MCF 10A (cell line): ENCODE measurements around the gene THSD7B. TPM values are rescaled to one million over a fixed set of nuclear protein-coding genes. Genes with fewer than 3 reads are reported as not detected.

ENCODE experiments used
- Bru-seq: library from RNA; stranded (reverse); fragments of 400-500 nt; gene quantifications from one replicate; lab custom pipeline; 2021; lab: Mats Ljungman, UMichigan
- BruChase-seq, 2 experiments: library from RNA; stranded (reverse); fragments of 400-500 nt; gene quantifications; one replicate each; lab custom pipeline; 2021; lab: Mats Ljungman, UMichigan
- BruUV-seq: library from RNA; stranded (reverse); fragments of 400-500 nt; replicated peaks from 2 replicates; lab custom pipeline; 2021; lab: Mats Ljungman, UMichigan
- CTCF ChIA-PET: fragments of 300-600 bp; sonication (Branson Sonifier 250); formaldehyde crosslinking; extraction: SDS; loops from one replicate; lab custom pipeline; 2021; ENCODE audit warnings: antibody characterized with exemption, inconsistent platforms; lab: Yijun Ruan, JAX
- POLR2A ChIA-PET: fragments of 300-600, 350-650 bp; sonication (Branson Sonifier 250); formaldehyde crosslinking; extraction: SDS; loops from one replicate; lab custom pipeline; 2020; ENCODE audit warnings: antibody characterized with exemption, inconsistent platforms; lab: Yijun Ruan, JAX
- DNase-seq: peaks from one replicate; pipeline ENCODE4 v3.0.0-alpha.2; 2018; ENCODE audit not compliant: unreplicated experiment
- H3K27ac Mint-ChIP-seq: one replicate; pipeline ENCODE4 v1.8.0; 2022; ENCODE audit warnings: mild to moderate bottlenecking, low read depth, mixed read lengths; ENCODE audit not compliant: unreplicated experiment
- H3K27me3 Mint-ChIP-seq: one replicate; pipeline ENCODE4 v1.8.0; 2022; ENCODE audit warnings: mixed read lengths; ENCODE audit not compliant: insufficient read depth, unreplicated experiment
- H3K36me3 Mint-ChIP-seq: one replicate; pipeline ENCODE4 v1.8.0; 2022; ENCODE audit warnings: mild to moderate bottlenecking, moderate library complexity, mixed read lengths; ENCODE audit not compliant: insufficient read depth, unreplicated experiment
- H3K4me1 Mint-ChIP-seq: one replicate; pipeline ENCODE4 v1.8.0; 2022; ENCODE audit warnings: mixed read lengths; ENCODE audit not compliant: insufficient read depth, unreplicated experiment
- H3K4me3 Mint-ChIP-seq: one replicate; pipeline ENCODE4 v1.8.0; 2022; ENCODE audit warnings: mild to moderate bottlenecking, moderate library complexity, mixed read lengths; ENCODE audit not compliant: unreplicated experiment
- H3K9me3 Mint-ChIP-seq: one replicate; pipeline ENCODE4 v1.8.0; 2022; ENCODE audit warnings: mixed read lengths; ENCODE audit not compliant: unreplicated experiment
- intact Hi-C: fragments of 100-400 bp; cut with micrococcal nuclease; formaldehyde crosslinking; loops from 2 replicates; pipeline ENCODE4 v1.14.1; 2022
- long read RNA-seq: library from polyadenylated mRNA; stranded (forward); transcript quantifications from one replicate; pipeline ENCODE4 v2.0.0, GENCODE V29; 2022
- total RNA-seq: library from RNA; stranded (reverse); gene quantifications from 2 replicates; pipeline ENCODE4 v1.2.3, GENCODE V29; 2022
- TF ChIP-seq, protein P1 (sequence below): fragments of 200-600 bp; IDR thresholded peaks from one replicate; pipeline ENCODE4 v1.8.0; 2022; ENCODE audit warnings: antibody characterized with exemption, mild to moderate bottlenecking; ENCODE audit not compliant: unreplicated experiment

Gene THSD7B, protein sequence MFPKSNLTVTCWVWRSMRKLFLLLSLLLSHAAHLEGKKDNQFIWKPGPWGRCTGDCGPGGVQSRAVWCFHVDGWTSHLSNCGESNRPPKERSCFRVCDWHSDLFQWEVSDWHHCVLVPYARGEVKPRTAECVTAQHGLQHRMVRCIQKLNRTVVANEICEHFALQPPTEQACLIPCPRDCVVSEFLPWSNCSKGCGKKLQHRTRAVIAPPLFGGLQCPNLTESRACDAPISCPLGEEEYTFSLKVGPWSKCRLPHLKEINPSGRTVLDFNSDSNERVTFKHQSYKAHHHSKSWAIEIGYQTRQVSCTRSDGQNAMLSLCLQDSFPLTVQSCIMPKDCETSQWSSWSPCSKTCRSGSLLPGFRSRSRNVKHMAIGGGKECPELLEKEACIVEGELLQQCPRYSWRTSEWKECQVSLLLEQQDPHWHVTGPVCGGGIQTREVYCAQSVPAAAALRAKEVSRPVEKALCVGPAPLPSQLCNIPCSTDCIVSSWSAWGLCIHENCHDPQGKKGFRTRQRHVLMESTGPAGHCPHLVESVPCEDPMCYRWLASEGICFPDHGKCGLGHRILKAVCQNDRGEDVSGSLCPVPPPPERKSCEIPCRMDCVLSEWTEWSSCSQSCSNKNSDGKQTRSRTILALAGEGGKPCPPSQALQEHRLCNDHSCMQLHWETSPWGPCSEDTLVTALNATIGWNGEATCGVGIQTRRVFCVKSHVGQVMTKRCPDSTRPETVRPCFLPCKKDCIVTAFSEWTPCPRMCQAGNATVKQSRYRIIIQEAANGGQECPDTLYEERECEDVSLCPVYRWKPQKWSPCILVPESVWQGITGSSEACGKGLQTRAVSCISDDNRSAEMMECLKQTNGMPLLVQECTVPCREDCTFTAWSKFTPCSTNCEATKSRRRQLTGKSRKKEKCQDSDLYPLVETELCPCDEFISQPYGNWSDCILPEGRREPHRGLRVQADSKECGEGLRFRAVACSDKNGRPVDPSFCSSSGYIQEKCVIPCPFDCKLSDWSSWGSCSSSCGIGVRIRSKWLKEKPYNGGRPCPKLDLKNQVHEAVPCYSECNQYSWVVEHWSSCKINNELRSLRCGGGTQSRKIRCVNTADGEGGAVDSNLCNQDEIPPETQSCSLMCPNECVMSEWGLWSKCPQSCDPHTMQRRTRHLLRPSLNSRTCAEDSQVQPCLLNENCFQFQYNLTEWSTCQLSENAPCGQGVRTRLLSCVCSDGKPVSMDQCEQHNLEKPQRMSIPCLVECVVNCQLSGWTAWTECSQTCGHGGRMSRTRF (N-terminal part only)
- total RNA-seq = not detected in 2 replicates
- Bru-seq, nascent RNA = percentile 8 among the genes with signal in this experiment
- percentile 4 among the genes with signal in this experiment for BruChase-seq, experiment 1, labeled RNA remaining after a 6-hour chase
- percentile 7 among the genes with signal in this experiment for BruChase-seq, experiment 2, labeled RNA remaining after a 2-hour chase
- long read RNA-seq = 0 reads

DNA sequence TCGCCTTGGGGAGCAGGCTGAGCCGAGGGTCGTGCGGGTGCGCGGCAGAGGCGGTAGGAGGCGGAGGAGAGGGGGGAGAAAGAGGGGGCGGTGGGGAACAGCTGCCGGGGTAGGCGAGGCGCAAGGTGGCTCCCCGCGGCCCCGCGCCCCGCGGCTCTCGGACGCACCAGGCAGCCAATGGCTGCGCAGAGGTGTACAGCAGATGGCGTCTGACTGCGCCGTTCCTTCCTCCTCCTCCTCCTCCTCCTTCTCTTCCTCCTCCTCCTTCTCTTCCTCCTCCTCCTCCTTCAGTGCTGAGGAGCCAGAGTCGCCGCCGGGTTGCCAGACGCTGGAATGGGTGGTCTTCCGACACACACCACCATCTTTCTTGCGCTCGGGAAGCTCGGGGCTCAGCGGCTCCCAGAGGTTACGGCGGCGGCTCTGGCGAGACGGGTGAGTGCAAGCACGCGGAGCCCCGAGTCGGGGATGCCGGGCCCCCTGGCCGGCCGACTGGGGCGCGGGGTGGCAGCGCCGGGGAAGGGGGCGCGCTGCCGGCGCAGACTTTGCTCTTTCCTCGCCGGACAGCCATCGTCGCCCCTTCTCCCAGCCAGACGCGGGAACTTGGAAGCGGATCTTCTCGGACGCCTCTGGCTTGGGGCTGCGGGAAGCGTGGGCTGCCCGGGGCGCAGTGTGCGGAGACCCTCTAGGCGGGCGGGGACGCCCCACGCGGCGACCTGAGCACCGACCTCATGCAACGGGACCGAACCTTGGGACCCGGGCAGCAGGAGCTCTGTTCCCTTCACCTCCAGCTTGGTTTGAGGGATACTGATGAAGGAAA lies at the start of gene THSD7B:
TSS of gene THSD7B (plus strand) at position 290 of the 817 bp plus-strand sequence. CDS start 116,634 bp downstream, outside the sequence.
- H3K27me3 Mint-ChIP-seq = peaks cover 70% of the 10 kb centered on the region
- POLR2A ChIA-PET = no interaction called here
- TF ChIP-seq, protein P1, sequence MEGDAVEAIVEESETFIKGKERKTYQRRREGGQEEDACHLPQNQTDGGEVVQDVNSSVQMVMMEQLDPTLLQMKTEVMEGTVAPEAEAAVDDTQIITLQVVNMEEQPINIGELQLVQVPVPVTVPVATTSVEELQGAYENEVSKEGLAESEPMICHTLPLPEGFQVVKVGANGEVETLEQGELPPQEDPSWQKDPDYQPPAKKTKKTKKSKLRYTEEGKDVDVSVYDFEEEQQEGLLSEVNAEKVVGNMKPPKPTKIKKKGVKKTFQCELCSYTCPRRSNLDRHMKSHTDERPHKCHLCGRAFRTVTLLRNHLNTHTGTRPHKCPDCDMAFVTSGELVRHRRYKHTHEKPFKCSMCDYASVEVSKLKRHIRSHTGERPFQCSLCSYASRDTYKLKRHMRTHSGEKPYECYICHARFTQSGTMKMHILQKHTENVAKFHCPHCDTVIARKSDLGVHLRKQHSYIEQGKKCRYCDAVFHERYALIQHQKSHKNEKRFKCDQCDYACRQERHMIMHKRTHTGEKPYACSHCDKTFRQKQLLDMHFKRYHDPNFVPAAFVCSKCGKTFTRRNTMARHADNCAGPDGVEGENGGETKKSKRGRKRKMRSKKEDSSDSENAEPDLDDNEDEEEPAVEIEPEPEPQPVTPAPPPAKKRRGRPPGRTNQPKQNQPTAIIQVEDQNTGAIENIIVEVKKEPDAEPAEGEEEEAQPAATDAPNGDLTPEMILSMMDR = no peak
- H3K4me1 Mint-ChIP-seq = no peaks in the 10 kb centered on the region
- CTCF ChIA-PET = no interaction called here
- H3K4me3 Mint-ChIP-seq = no peak within 1 kb of the TSS
- peaks cover 7% of the 10 kb centered on the region for H3K9me3 Mint-ChIP-seq
- no TSS peak for BruUV-seq
- no peak within 1 kb of the TSS for H3K27ac Mint-ChIP-seq
- intact Hi-C loops = loop anchor here (5.0 kb wide), 1 partner anchor 437 kb away; no protein-coding TSS in a partner anchor
- H3K36me3 Mint-ChIP-seq = no peaks in the 10 kb centered on the region
- DNase-seq = no peak

DNA sequence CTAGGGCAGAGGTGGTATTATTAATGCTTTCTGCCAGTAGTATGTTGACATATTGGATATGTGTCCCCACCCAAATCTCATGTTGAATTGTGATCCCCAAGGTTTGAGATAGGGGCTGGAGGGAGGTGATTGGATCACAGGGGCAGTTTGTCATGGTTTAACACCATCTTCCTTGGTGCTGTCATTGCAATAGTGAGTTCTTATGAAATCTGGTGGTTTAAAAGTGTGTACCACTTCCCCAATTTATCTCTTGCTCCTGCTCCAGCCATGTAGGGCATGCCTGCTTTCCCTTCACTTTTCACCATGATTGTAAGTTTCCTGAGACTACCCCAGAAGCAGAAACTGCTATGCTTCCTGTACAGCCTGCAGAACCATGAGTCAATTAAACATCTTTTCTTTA lies 47.1 kb upstream of the THSD7B start:
- Mint-ChIP-seq H3K4me1 (no peaks in the 10 kb centered on the region), H3K36me3 (no peaks in the 10 kb centered on the region), H3K27ac (no peak overlapping the region), H3K27me3 (no peaks in the 10 kb centered on the region), H3K9me3 (no peaks in the 10 kb centered on the region), H3K4me3 (no peak overlapping the region)
- CTCF ChIA-PET = no interaction called here
- no TSS peak for BruUV-seq
- no peak for DNase-seq
- TF ChIP-seq, protein P1 = no peak
- POLR2A ChIA-PET = no interaction called here
- intact Hi-C loops = no loop called here

DNA sequence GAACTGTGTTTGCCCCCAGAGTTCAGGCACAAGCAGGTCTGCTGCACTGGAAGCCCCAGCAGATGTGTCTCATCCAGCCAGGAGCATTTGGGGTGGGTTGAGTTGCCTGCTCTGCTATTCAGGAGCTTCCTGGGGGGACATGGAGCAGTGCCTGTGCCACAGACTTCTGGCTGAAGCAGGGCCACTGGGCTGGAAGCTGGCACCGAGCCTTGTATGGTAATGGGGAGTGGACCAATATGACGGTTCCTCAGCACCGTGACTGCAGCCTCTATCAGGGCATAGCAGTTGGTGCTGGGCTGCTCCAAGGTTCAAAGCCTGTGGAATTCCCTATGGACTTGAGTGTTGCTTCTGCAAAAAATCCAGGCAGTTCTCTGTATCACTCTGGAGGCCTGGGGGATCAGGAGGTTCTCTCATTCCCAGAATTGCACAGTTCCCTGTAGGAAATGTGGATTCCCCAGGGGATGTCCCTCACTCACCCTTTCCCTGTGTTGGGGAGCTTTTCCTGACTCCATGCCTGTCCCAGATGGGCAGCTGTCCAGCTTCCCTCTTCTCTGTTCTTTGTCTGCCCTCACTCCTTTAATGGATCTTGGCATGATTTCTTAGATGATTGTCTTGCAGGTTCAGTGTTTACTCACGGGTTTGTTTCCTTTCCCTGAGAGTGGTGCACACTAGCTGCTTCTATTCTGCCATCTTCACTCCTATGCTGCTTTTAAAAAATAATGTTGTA lies 37.2 kb upstream of the THSD7B start:
- Mint-ChIP-seq H3K4me1 (no peaks in the 10 kb centered on the region), H3K9me3 (no peaks in the 10 kb centered on the region), H3K4me3 (no peak overlapping the region), H3K36me3 (peaks cover 7% of the 10 kb centered on the region), H3K27ac (no peak overlapping the region), H3K27me3 (peaks cover 9% of the 10 kb centered on the region)
- CTCF ChIA-PET = interaction anchor here (0.6 to 0.7 kb wide), 2 partner anchors 8 to 1064 kb away, joined by 3 read pairs; no protein-coding TSS in a partner anchor
- POLR2A ChIA-PET = interaction anchor here (0.6 kb wide), 1 partner anchor 1579 kb away, joined by 3 read pairs; no protein-coding TSS in a partner anchor
- BruUV-seq = no TSS peak
- TF ChIP-seq, protein P1 = no peak
- intact Hi-C loops = no loop called here
- no peak for DNase-seq
